Breast epithelium (tissue), 4 donors: ENCODE results near the gene TWIST1. TPM values are rescaled to one million over a fixed set of nuclear protein-coding genes. Genes with fewer than 3 reads are reported as not detected.
A peak's percentile ranks its signal among the peaks of the same experiment; 100 is the strongest.

ENCODE experiments used
- DNase-seq, 2 donors: peaks; one replicate each; pipeline ENCODE4 v3.0.0-alpha.2; 2019; ENCODE audit warnings: low spot score in 2 of 2
- H3K27ac ChIP-seq, 2 donors: fragments of 200-600 bp; sonication (generic) in 1 of 2; one replicate each; pipeline ENCODE4 v1.5.1; 2016 to 2019; ENCODE audit warnings: mild to moderate bottlenecking in 1 of 2
- H3K27me3 ChIP-seq, 2 donors: fragments of 200-600 bp; sonication (generic) in 1 of 2; one replicate each; pipeline versions ENCODE4 v1.5.1 to v1.6.0; 2017 to 2019; ENCODE audit warnings: control low read depth in 1 of 2, mild to moderate bottlenecking in 1 of 2
- H3K36me3 ChIP-seq: fragments of 200-600 bp; one replicate; pipeline ENCODE4 v1.5.1; 2019
- H3K4me1 ChIP-seq, 2 donors: fragments of 200-600 bp; sonication (generic); one replicate each; pipeline ENCODE4 v1.5.1; 2016 to 2019; ENCODE audit warnings: control low read depth in 1 of 2
- H3K4me3 ChIP-seq, 3 donors: fragments of 200-600 bp; sonication (generic); 1 replicate in 2 of 3; 2 replicates in 1 of 3; pipeline ENCODE4 v1.5.1; 2016 to 2019; ENCODE audit warnings: mild to moderate bottlenecking in 3 of 3, moderate library complexity in 2 of 3
- H3K9me3 ChIP-seq, 2 donors: fragments of 200-600 bp; sonication (generic) in 1 of 2; one replicate each; pipeline ENCODE4 v1.5.1; 2016 to 2019; ENCODE audit warnings: control low read depth in 1 of 2
- POLR2A ChIP-seq: fragments of 450-650 bp; IDR thresholded peaks from one replicate; pipeline ENCODE4 v1.6.1; 2016; ENCODE audit warnings: antibody characterized with exemption, mild to moderate bottlenecking, moderate library complexity
- POLR2AphosphoS5 ChIP-seq, 3 donors: sonication (generic); formaldehyde crosslinking; IDR thresholded peaks; one replicate each; pipeline ENCODE4 v1.6.1; 2017; ENCODE audit warnings: antibody characterized with exemption in 3 of 3
- intact Hi-C: fragments of 100-400 bp; cut with DNase I; formaldehyde crosslinking; loops from one replicate; pipeline ENCODE4 v1.15.1; 2023; ENCODE audit warnings: low total_unique reads
- total RNA-seq, 3 donors: library from RNA; depleted of rRNA; stranded (reverse); fragments of >200 nt; gene quantifications; one replicate each; pipeline ENCODE4 v1.1.0, GENCODE V29; 2016
- TF ChIP-seq, protein P1 (sequence below), 3 donors: fragments of 450-650 bp; IDR thresholded peaks; one replicate each; pipeline ENCODE4 v1.5.1; 2016 to 2017; ENCODE audit warnings: antibody characterized with exemption in 3 of 3, mild to moderate bottlenecking in 3 of 3, moderate library complexity in 3 of 3

TWIST1 gene
- total RNA-seq, 3 donors from 2014 or later, result 7.2 to 99.5 (median 60.0) TPM

GRCh38 chr7:19144661-19145433 is 27.4 kb upstream of the TWIST1 start, which contains the start of gene FERD3L:
Gene FERD3L, minus strand, starts transcription at chr7:19145421. Its CDS starts 59 bp downstream, at chr7:19145362.
- intact Hi-C loops, result no loop called here
- Histone ChIP-seq H3K27me3 (peaks cover 0 to 46% of the 10 kb centered on the region in 2 donors), H3K36me3 (no peaks in the 10 kb centered on the region), H3K4me3 (peak within 1 kb of the TSS in 2 of 3 donors; percentile 21 to 49), H3K9me3 (no peaks in the 10 kb centered on the region), H3K27ac (no peak within 1 kb of the TSS), H3K4me1 (no peaks in the 10 kb centered on the region)
- peak in 1 of 2 donors; percentile 47 for DNase-seq
- TF ChIP-seq, protein P1, sequence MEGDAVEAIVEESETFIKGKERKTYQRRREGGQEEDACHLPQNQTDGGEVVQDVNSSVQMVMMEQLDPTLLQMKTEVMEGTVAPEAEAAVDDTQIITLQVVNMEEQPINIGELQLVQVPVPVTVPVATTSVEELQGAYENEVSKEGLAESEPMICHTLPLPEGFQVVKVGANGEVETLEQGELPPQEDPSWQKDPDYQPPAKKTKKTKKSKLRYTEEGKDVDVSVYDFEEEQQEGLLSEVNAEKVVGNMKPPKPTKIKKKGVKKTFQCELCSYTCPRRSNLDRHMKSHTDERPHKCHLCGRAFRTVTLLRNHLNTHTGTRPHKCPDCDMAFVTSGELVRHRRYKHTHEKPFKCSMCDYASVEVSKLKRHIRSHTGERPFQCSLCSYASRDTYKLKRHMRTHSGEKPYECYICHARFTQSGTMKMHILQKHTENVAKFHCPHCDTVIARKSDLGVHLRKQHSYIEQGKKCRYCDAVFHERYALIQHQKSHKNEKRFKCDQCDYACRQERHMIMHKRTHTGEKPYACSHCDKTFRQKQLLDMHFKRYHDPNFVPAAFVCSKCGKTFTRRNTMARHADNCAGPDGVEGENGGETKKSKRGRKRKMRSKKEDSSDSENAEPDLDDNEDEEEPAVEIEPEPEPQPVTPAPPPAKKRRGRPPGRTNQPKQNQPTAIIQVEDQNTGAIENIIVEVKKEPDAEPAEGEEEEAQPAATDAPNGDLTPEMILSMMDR (IDR thresholded peaks at IDR 0.05), result no peak
- no peak for TF ChIP-seq POLR2AphosphoS5 (IDR thresholded peaks at IDR 0.05)
- TF ChIP-seq POLR2A, result no peak

- intact Hi-C loops, result no loop called here
- H3K4me3 ChIP-seq, result peak overlapping the region in 2 of 3 donors; percentile 21 to 49
- H3K4me1 ChIP-seq, result no peaks in the 10 kb centered on the region
- TF ChIP-seq POLR2AphosphoS5 (IDR thresholded peaks at IDR 0.05) (peak in 1 of 3 donors; percentile 17), POLR2A (no peak)
- H3K9me3 ChIP-seq, result no peaks in the 10 kb centered on the region
- DNase-seq, result no peak
- H3K27me3 ChIP-seq, result peaks cover 0 to 46% of the 10 kb centered on the region in 2 donors
- H3K27ac ChIP-seq, result no peak overlapping the region
- H3K36me3 ChIP-seq, result no peaks in the 10 kb centered on the region
Observed at GRCh38 chr7:19143881-19144574, 26.6 kb upstream of the TWIST1 start.

DNA sequence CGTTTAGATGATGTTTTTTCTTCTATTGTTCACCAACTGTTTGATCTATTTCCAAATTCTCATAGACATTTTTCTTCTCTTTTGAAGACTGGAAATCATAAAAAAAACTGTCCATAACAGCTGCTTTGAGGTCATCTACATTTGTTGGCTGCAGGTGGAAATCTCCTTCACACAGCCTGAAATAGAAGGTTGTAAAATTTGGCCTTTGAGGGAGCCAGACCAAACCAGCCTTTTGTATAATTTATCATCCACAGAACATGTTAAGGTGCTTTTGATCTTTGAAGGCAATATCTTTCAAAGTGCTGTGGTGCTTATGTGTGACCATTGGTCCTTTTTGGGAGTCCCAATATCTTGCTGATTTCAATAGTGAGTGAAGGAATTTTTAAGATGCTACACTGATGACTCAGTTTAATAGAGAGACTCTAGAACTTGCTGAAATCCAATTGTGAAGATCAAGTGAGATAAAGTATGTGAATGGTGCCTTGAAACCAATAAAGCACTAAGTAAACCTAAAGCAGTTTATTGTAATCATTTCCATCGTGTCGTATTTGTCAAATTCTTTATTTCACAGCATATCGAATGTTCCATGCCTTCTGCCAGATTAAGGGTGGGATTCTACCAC is 22.4 kb upstream of the TWIST1 start:
- Histone ChIP-seq H3K9me3 (no peaks in the 10 kb centered on the region), H3K36me3 (no peaks in the 10 kb centered on the region), H3K27me3 (peaks cover 0 to 22% of the 10 kb centered on the region in 2 donors), H3K27ac (no peak overlapping the region), H3K4me1 (no peaks in the 10 kb centered on the region), H3K4me3 (no peak overlapping the region)
- no peak for DNase-seq
- TF ChIP-seq, protein P1 (IDR thresholded peaks at IDR 0.05), result no peak
- TF ChIP-seq POLR2A, result no peak
- no peak for TF ChIP-seq POLR2AphosphoS5 (IDR thresholded peaks at IDR 0.05)
- intact Hi-C loops, result no loop called here

- intact Hi-C loops, result no loop called here
- Histone ChIP-seq H3K4me3 (no peak overlapping the region), H3K4me1 (no peaks in the 10 kb centered on the region), H3K27ac (no peak overlapping the region), H3K36me3 (no peaks in the 10 kb centered on the region), H3K27me3 (no peaks in the 10 kb centered on the region), H3K9me3 (no peaks in the 10 kb centered on the region)
- DNase-seq, result no peak
- TF ChIP-seq POLR2AphosphoS5 (IDR thresholded peaks at IDR 0.05), result no peak
Observed at GRCh38 chr7:19133886-19134285, 16.4 kb upstream of the TWIST1 start.

GRCh38 chr7:19133390-19133789 is 16.0 kb upstream of the TWIST1 start:
- Histone ChIP-seq H3K27me3 (no peaks in the 10 kb centered on the region), H3K9me3 (no peaks in the 10 kb centered on the region), H3K27ac (no peak overlapping the region), H3K36me3 (no peaks in the 10 kb centered on the region), H3K4me1 (no peaks in the 10 kb centered on the region), H3K4me3 (no peak overlapping the region)
- no peak for DNase-seq
- intact Hi-C loops, result no loop called here
- TF ChIP-seq POLR2AphosphoS5 (IDR thresholded peaks at IDR 0.05) (no peak), POLR2A (no peak)
- TF ChIP-seq, protein P1 (IDR thresholded peaks at IDR 0.05), result no peak
